HG03520 (cell line): Measurements from ENCODE around the gene IMP3.

ENCODE experiments used
- ATAC-seq: cut with Tn5 transposase; IDR thresholded peaks from one replicate; pipeline ENCODE4 v1.9.1; 2021; ENCODE audit warnings: mild to moderate bottlenecking, moderate library complexity; ENCODE audit not compliant: unreplicated experiment

IMP3 gene

DNA sequence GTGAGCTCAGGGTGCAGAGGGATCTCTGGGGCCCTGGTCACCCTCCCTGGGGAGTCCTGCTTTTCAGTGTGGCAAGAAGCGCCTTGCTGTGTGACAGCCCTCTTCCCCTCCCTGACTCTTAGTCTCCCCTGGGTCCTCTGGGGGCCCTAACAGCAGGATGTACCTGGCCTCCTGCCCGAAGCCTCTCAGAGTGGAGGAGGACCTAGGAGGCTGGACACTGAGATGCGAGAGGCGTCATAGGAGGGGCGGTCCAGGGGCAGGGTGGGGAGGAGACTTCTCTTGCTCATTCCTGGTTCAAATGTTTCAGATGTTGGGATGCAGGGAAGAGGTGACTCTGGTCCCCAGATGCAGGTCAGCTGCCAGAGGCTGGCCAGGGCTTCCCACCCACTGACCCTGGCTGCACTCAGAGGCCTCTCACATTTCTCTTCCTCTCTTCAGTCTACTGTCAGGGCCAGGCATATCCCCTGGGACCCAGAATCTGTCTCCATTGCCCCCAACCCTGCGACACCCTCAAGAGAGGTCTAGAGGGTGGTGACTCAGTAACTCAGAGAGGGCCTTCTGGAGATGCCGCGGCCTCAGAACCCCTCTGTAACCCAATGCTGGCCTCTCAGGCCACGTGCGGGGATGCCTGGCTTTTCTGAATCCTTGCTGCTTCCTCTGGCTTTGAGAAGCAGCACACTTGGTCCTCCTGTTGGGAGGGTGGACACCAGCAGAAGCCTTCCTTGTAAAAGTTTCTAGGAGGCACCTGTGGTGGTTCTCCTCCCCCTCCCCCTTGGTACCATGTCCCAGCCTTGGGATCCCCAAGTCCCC, 33.6 kb upstream of the IMP3 start:
- no peak for ATAC-seq

DNA sequence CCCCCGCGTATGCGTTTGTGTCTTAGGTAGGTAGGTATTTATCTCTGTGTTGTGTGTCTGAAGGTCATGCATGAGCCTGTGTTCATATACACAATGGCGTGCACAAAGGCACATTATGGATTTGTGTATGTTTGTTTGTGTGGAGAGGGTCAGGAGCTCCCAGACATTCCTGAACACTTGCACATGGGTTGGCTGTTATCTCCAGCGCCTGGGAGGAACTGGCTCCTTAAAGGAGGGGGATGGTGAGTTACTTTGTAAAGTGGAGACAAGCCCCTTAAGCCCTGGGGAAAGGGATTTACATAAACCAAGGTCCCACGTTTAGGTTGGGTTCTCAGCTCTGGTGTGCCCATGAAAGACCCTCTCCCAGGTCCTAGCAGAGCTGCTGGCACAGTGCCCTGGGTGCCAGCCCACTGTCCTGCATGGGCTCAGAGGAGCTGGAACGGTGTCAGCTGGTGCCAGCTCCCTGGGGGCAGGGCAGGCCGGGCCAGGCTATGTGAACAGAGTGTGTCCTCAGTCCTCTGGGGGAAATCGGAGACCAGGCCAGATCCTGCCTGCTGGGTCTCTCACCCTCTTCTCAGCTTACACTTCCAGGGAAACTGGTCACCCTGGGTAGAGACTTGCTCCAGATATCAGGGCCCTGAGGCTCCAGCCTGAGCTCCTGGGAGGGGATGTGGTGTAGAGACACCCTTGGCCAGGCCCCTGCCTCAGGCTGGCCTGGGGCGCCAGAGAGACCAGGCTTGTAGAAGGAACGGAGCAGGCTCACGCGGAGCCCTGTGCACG, 32.8 kb upstream of the IMP3 start:
- no peak for ATAC-seq

GRCh38 chr15:75671730-75672602, 31.9 kb upstream of the IMP3 start:
- ATAC-seq: no peak

- no peak for ATAC-seq
These were observed 29.8 kb upstream of the IMP3 start for GRCh38 chr15:75669879-75670212.

- no peak for ATAC-seq
These were observed 29.3 kb upstream of the IMP3 start for GRCh38 chr15:75669191-75669878.

DNA sequence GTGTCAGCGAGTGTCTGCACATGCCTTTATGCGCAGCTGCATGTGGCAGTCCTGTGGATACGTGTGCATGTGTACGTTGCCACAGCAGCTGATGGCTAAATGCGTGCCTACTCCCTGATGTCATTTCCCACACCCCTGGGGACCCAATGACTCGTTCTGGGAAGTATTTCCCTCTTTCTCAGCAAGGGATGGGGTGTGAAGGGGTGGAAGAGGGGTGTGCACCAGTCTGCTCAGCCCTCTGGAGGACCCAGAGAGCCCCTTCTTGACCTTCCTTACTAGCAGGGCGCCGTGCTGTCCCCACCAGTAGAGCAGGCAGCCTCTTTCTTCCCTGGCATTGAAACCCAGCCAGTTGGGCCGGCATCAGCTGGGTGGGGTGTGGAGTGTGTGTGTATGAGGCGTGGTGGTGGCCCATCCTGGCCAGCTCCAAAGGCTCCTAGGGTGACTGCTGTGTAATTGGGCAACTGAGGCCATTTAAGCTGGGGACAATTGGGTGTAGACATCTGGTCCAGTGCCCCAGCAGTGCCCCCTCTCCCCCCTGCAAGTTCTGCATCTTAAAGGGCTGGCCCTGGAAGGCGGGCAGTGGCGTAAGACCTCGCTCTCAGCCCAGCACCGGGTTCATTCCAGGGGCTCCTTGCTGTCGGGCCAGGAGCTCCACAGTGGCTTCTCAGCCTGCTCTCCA, 26.9 kb upstream of the IMP3 start:
- ATAC-seq: no peak

DNA sequence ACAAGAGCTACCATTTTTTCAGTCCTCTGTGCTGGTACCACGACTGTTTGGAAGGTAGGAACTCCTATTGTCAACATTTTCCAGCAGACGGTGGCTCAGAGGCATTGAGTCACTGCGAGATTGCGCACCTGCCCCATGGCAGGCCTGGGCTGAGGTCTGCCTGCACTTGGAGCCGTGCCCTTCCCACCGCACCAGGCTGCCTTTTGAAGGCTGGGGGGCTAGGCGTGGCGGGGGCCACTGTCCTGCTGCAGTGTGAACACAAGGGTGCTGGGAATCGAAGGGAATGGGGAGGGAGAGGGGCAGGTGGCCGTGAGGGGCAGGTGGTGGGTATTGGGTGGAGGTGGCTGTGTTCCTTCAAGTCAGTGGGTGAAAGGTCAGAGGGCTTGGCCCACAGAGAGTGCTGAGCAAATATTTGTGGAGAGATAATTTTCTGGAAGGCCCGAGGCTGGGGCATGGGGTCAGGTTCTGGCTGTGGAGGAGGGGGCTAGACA, 24.0 kb upstream of the IMP3 start:
- no peak for ATAC-seq

- no peak for ATAC-seq
These were observed 22.9 kb upstream of the IMP3 start for GRCh38 chr15:75662823-75663519.

- no peak for ATAC-seq
These were observed 21.7 kb upstream of the IMP3 start for GRCh38 chr15:75661756-75662140.

GRCh38 chr15:75661100-75661755, 21.2 kb upstream of the IMP3 start:
- no peak for ATAC-seq

DNA sequence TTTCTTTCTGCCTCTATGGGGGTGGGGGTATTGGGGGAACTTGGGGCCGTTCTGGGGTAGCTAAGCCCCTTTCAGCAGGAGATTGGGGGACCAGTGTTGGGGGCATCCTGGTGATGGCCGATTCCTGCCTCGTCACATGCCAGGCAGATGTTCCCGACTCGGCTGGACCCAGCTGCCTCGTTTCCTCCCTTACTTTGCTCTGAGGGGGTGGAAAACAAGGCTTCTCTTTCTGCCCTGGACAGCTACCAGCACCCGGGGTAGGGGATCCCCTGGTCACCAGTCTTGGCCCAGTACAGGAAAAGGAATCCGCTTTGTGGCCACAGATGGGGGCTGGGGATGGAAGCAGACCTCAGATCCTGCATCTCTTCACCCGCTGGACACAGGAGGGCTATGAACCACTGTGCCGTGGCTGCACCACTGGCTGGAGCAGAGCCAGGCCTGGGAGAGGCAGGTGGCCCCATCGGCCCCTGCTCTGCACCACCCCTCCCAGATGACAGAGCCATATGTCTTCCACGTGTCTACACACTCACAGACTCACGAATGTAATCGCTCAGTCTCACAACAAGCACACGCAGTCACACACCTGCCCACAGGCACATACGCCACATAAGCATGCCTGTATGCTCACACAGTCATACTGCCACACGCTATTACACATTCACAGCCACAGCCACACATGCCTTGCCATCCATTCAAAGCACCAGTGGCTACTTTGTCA, 20.1 kb upstream of the IMP3 start:
- no peak for ATAC-seq

DNA sequence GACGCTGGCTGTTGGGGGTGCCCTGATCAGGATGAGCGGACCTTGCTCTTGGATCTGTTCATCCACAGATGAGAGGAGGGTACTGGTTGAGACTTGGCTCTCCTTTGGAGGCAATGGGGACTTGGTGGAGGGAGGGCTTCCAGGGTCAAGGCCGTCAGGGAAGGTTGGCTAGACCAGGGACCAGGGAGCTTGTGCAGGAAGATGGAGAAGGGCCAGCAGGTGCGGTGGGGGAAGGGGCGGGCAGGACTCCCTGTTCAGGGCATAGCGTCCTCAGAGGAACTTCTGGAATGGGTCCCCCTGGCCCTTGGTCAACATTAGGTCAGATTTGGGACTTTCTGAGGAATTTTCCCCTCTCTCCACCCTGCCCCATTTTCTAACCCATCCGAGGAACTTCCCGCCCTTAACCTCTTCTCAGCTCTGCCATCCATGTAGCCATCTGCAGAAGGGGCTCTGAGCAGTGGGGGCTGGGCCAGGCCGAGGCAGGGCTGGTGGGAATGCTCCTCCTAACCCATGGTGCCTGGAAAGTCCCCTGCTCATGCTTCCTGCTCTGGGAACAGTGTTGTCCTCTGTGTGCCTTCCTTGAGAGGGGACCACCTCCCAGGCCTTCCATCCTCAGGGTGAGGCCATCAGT, 19.2 kb upstream of the IMP3 start:
- no peak for ATAC-seq

- ATAC-seq: no peak
These were observed 16.8 kb upstream of the IMP3 start for GRCh38 chr15:75656813-75657212.

GRCh38 chr15:75656331-75656730, 16.3 kb upstream of the IMP3 start:
- no peak for ATAC-seq

- ATAC-seq: no peak
These were observed 15.9 kb upstream of the IMP3 start for GRCh38 chr15:75655931-75656330.

DNA sequence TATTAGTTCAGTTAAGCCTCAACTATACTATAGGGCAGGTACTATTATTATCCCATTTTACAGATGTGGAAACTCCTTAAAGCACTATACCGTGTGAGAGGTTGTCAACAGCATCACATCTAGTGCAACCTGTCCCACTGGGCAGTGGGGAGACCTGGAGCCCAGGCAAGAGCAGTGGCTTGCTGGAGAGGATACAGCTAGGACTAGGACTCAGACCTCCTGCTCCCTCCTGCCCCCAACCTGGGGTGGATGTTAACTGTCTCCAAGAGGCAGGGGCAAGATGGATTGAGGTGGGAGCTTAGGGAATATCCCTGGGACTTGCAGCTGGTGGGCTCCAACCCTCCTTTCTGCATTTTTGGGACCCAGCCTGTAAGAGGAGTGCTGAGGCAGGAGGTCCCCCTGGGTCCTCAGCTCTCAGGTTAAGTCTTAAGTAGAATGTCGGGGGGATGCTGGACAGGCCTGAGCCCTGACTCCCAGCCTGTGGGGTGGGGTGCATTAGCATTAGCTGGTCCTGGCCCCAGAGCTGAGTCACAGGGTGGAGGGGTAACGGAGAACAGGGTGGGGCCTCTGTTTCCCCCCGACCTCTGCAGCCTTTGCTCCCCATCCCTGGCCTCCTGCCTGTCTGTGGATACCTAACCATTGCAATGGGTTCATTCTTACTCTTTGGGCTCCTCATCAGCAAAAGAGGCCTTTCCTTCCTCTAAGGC, 14.3 kb upstream of the IMP3 start:
- no peak for ATAC-seq

GRCh38 chr15:75653347-75653913, 13.4 kb upstream of the IMP3 start:
- no peak for ATAC-seq
